Activated CD4-positive, alpha-beta T cell treated with anti-CD3 and anti-CD28 coated beads for 36 hours (primary cell): ENCODE measurements around the gene ZNF814. TPM values are rescaled to one million over a fixed set of nuclear protein-coding genes. Genes with fewer than 3 reads are reported as not detected.
"Not testable (repeated sequence)": the region's sequence is repeated elsewhere in the genome, so short reads cannot be mapped to it uniquely, and the experiment has no call there.

Experiments used
- ATAC-seq: fragments of 200-7000 bp; cut with Tn5 transposase; one replicate; pipeline ENCODE4 v1.10.0; 2021; ENCODE audit warnings: mild to moderate bottlenecking, moderate library complexity
- CTCF ChIA-PET: fragments of 350-600 bp; sonication (Branson Sonifier 250); formaldehyde crosslinking; loops from one replicate; lab custom pipeline; 2021; ENCODE audit warnings: antibody characterized with exemption; lab: Charles Lee
- POLR2A ChIA-PET: fragments of 350-600 bp; sonication (Branson Sonifier 250); formaldehyde crosslinking; loops from one replicate; lab custom pipeline; 2021; ENCODE audit warnings: antibody characterized with exemption, inconsistent platforms; lab: Charles Lee
- DNase-seq: peaks from one replicate; pipeline ENCODE4 v3.0.0-alpha.2; 2020
- H3K27ac Mint-ChIP-seq: one replicate; pipeline ENCODE4 v1.8.0; 2021; ENCODE audit warnings: mixed read lengths
- H3K27me3 Mint-ChIP-seq: one replicate; pipeline ENCODE4 v1.8.0; 2021; ENCODE audit warnings: mixed read lengths
- H3K36me3 Mint-ChIP-seq: one replicate; pipeline ENCODE4 v1.8.0; 2021; ENCODE audit warnings: low read depth, mixed read lengths
- H3K4me1 Mint-ChIP-seq: one replicate; pipeline ENCODE4 v1.8.0; 2021; ENCODE audit warnings: mixed read lengths
- H3K4me3 Mint-ChIP-seq: one replicate; pipeline ENCODE4 v1.8.0; 2021; ENCODE audit warnings: mild to moderate bottlenecking, moderate library complexity, mixed read lengths
- H3K9me3 Mint-ChIP-seq: one replicate; pipeline ENCODE4 v1.8.0; 2021; ENCODE audit warnings: low read depth, mixed read lengths
- intact Hi-C, 2 experiments: fragments of 100-400 bp; cut with DNase I in 1 of 2; cut with micrococcal nuclease in 1 of 2; formaldehyde crosslinking; loops; one replicate each; pipeline versions ENCODE4 v1.14.2 to v1.15.1; 2022 to 2024; cut with DNase I, micrococcal nuclease
- total RNA-seq, 2 experiments: library from RNA; stranded (reverse); gene quantifications; one replicate each; pipeline ENCODE4 v1.2.3, GENCODE V29; 2021

Gene ZNF814
- 10 to 100 TPM; 24.1 to 24.5 TPM for total RNA-seq

DNA sequence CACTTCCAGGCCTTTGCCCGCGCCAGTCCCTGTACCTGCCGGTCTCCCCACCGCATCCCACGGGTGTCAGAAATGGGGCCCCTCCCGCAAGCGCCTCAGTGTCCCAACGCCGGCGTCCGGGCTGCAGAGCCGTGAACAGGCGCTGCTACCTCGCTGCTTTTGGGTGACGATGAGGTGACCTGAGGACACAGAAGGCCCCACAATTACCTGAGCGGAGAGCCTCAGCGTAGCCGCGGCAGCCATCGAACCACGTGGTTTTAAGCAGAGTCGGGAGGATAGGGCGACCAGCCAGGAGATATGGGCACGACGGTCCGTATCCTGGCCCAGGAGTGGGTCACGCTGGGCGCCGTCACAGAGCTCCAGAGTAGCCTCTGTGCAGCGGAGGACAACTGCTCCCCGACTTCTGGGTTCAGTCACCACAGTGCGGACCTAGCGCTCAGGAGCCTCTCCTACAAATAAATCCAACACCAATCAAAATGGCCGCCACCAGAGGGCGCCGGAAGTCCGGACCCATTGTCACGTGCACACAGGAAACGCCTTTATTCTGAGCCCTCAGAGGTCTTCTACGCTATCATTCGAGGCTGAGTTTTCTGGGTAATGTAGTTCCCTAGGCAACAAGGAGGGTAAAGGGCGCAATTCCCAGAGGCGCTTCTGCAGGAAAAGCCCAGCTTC lies at the start of gene ZNF814:
ZNF814 (minus strand) TSS at position 478 of the 672 bp plus-strand sequence; CDS start at position 243, 235 bp downstream.
- DNase-seq (peak; percentile 91), ATAC-seq (peak; percentile 94)
- ChIA-PET CTCF (no interaction called here), POLR2A (interaction anchor here (0.6 to 0.7 kb wide), 2 partner anchors 69 to 1542 kb away, joined by 3 to 9 read pairs; no protein-coding TSS in a partner anchor)
- intact Hi-C loops: loop anchor here (1.0 to 10.0 kb wide), 5 partner anchors 36 to 274 kb away; partner anchors contain the start of genes ZNF134 (in 1 of the 2), ZNF256 (in 1 of the 2), ZNF329 (in 1 of the 2) and ZSCAN18 (in 1 of the 2)
- Mint-ChIP-seq H3K27ac (peak within 1 kb of the TSS; percentile 92), H3K27me3 (no peaks in the 10 kb centered on the region), H3K4me1 (peaks cover 23% of the 10 kb centered on the region), H3K9me3 (peaks cover 22% of the 10 kb centered on the region), H3K36me3 (peaks cover 64% of the 10 kb centered on the region), H3K4me3 (peak within 1 kb of the TSS; percentile 96)

DNA sequence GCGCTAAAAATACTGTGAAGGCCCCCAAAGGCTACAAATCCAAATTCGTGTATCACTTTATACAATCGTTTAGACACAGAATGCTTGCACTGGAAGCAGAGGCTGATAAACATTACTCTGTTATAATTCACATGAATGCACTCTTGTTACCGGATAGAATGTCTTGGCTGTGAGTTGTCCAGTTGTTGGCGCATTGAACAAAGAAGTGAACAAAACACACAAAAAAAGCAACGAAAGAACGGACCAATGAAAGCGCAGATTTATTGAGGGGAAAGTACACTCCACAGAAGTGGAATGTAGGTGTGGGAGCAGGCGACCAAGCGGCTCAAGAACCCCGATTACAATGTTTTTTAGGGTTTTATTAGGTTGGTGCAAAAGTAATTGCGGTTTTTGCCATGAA lies 46.9 kb upstream of the ZNF814 start:
- CTCF ChIA-PET: interaction anchor here (0.6 to 1.2 kb wide), 2 partner anchors 12 to 661 kb away, joined by 3 to 4 read pairs; partner anchors contain the start of gene ZNF256

DNA sequence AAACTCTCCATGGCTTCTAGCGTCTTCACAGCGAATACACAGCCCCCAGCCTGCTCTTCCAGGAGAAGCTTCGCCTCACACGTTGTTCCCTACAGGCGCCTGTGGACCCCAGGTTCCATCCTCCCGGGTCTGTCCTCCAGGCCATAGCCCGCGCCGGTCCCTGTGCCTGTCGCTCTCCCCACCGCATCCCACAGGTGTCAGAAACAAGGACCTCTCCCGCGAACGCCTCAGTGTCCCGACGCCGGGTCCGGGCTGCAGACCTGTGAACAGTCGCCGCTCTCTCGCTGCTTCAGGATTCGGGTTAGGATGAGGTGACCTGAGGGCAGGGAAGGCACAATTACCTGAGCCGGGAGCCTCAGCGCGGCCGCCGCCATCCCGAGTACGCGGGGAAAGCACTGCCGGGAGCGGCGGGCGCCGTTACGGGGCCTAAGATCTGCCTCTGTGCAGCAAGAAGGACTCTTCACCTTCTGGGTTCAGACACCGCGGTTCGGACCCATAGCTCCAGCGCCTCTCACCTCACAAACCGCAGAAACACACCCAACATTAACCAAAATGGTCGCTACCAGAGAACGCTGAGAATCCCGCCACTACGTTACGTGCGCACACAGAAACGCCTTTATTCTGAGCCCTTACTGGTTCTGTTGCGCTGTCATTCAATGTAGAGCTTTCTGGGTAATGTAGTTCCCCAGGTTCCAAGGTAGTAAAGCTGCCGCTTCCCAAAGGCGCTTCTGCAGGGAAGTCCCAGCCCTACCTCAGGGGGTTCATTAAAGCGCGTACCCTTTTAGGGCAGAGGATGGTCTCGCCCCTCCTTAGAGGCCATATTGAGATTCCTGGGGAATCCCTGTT lies 46.2 kb upstream of the ZNF814 start, which contains the start of gene ZNF418:
ZNF418 (minus strand) TSS at position 583 of the 846 bp plus-strand sequence. CDS start 1,580 bp downstream, outside the sequence.
- H3K36me3 Mint-ChIP-seq: peaks cover 79% of the 10 kb centered on the region
- H3K27ac Mint-ChIP-seq: peak within 1 kb of the TSS; percentile 90
- H3K9me3 Mint-ChIP-seq: peaks cover 48% of the 10 kb centered on the region
- DNase-seq (peak; percentile 72), ATAC-seq (peak; percentile 99)
- no peaks in the 10 kb centered on the region for H3K27me3 Mint-ChIP-seq
- intact Hi-C loops: loop anchor here in 1 of 2 experiments (1.0 kb wide), 3 partner anchors 12 to 524 kb away; partner anchors contain the start of genes ZNF17, ZNF256 and ZNF419
- POLR2A ChIA-PET: no interaction called here
- peak within 1 kb of the TSS; percentile 83 for H3K4me3 Mint-ChIP-seq
- CTCF ChIA-PET: interaction anchor here (0.6 to 1.2 kb wide), 3 partner anchors 12 to 660 kb away, joined by 3 to 6 read pairs (median 4); partner anchors contain the start of gene ZNF256
- peaks cover 9% of the 10 kb centered on the region for H3K4me1 Mint-ChIP-seq

More for the DNA sequence above, 46.9 kb upstream of the ZNF814 start:
- Mint-ChIP-seq H3K36me3 (peaks cover 76% of the 10 kb centered on the region), H3K4me3 (peak overlapping the region; percentile 83), H3K27me3 (no peaks in the 10 kb centered on the region), H3K9me3 (peaks cover 46% of the 10 kb centered on the region), H3K4me1 (peaks cover 9% of the 10 kb centered on the region), H3K27ac (no peak overlapping the region)
- intact Hi-C loops: loop anchor here in 1 of 2 experiments (1.0 kb wide), 3 partner anchors 12 to 524 kb away; partner anchors contain the start of genes ZNF17, ZNF256 and ZNF419
- POLR2A ChIA-PET: no interaction called here
- DNase-seq (no peak), ATAC-seq (no peak)

DNA sequence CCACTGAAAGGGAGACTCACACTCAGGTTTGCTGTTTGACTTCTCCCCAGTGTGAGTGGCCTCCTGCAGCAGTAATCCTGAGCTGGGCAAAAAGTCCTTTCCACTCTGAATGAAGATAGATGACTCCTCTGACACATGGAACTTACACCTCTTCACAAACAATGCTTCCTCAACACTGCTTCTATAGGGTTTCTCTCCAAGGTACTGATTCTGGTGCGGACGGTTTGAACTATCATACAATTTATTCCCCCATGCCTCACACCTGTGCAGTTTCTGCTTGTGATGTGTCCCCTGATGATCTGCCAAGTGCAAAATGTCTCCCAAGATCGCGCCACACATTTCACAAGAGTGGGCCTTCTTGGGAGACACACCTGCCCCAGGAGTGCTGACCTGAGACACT lies 38.8 kb upstream of the ZNF814 start:
- no peak for DNase-seq
- no peaks in the 10 kb centered on the region for H3K27me3 Mint-ChIP-seq
- no peak overlapping the region for H3K27ac Mint-ChIP-seq
- H3K4me1 Mint-ChIP-seq: no peaks in the 10 kb centered on the region
- ChIA-PET CTCF (no interaction called here), POLR2A (no interaction called here)
- intact Hi-C loops: no loop called here
- ATAC-seq: no peak
- H3K9me3 Mint-ChIP-seq: peaks cover 44% of the 10 kb centered on the region
- H3K4me3 Mint-ChIP-seq: no peak overlapping the region
- peaks cover 57% of the 10 kb centered on the region for H3K36me3 Mint-ChIP-seq

DNA sequence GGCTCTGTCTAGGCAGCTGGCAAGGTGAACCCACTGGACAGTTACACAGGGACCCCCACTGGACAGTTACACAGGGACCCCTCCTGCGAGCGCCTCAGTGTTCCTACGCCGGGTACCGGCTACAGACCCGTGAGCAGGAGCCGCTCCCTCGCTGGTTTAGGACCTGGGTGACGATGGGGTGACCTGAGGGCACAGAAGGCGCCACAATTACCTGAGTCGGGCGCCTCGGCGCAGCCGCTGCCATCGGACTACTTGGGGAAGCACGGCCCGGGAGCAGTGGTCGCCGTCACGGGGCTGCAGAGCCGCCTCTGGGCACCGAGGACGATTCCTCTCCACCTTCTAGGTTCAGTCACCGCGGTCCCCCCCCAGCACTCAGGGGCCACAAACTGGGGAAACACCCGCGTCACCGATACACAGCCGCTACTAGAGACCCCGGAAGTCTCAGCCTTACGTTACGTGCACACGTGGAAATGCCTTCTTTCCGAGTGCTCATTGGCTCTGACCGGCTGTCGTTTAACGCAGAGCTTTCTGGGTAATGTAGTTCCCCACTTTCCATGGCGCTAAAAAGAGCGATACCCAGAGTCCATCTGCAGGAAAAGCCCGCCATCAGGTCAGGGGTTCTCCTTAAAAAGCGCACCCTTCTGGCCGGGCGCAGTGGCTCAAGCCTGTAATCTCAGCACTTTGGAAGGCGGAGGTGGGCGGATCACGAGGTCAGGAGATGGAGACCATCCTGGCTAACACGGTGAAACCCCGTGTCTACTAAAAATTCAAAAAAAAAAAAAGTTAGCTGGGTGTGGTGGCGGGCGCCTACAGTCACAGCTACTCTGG lies 27.5 kb upstream of the ZNF814 start, which contains the start of gene ZNF417:
ZNF417 (minus strand) TSS at position 425 of the 828 bp plus-strand sequence; CDS start at position 244, 181 bp downstream.
- DNase-seq (peak; percentile 88), ATAC-seq (peak; percentile 99)
- H3K4me1 Mint-ChIP-seq: peaks cover 27% of the 10 kb centered on the region
- intact Hi-C loops: loop anchor here (1.0 to 2.0 kb wide), 18 partner anchors 31 to 565 kb away; partner anchors contain the start of genes ZNF17 (in 2 of the 2), ZNF256 (in 2 of the 2), TRAPPC2B (in 1 of the 2) and ZNF274 (in 1 of the 2)
- POLR2A ChIA-PET: interaction anchor here (0.6 to 1.1 kb wide), 5 partner anchors 20 to 1568 kb away, joined by 3 to 6 read pairs (median 3); partner anchors contain the start of gene ZNF776
- H3K36me3 Mint-ChIP-seq: peaks cover 67% of the 10 kb centered on the region
- H3K9me3 Mint-ChIP-seq: peaks cover 35% of the 10 kb centered on the region
- CTCF ChIA-PET: interaction anchor here (0.7 kb wide), 2 partner anchors 18 to 25 kb away, joined by 3 to 6 read pairs; no protein-coding TSS in a partner anchor
- H3K27ac Mint-ChIP-seq: peak within 1 kb of the TSS; percentile 96
- H3K27me3 Mint-ChIP-seq: not testable (repeated sequence)
- peak within 1 kb of the TSS; percentile 91 for H3K4me3 Mint-ChIP-seq

DNA sequence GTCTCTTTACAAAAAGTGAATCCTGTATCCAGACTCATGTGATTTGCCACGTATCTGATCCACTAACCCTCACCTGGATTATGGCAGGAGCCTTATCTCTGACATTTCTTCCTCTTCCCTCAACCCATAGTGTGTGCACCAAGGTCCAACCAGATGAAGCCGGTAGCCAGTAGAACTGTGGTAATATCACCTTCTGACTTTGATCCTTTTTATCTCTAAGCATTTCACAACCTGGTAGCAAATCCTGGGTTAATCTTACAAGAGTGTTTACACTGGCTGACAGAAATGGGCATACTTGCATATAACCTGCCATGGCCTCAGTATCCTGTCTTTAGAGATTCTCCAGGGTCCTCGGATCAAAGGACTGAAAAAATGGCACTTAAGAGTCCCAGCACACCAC lies 25.7 kb upstream of the ZNF814 start:
- no peak for DNase-seq
- Mint-ChIP-seq H3K27ac (no peak overlapping the region), H3K4me1 (peaks cover 27% of the 10 kb centered on the region), H3K4me3 (no peak overlapping the region), H3K9me3 (peaks cover 38% of the 10 kb centered on the region), H3K27me3 (no peaks in the 10 kb centered on the region), H3K36me3 (peaks cover 70% of the 10 kb centered on the region)
- ATAC-seq: no peak
- CTCF ChIA-PET: no interaction called here
- intact Hi-C loops: no loop called here
- POLR2A ChIA-PET: no interaction called here

DNA sequence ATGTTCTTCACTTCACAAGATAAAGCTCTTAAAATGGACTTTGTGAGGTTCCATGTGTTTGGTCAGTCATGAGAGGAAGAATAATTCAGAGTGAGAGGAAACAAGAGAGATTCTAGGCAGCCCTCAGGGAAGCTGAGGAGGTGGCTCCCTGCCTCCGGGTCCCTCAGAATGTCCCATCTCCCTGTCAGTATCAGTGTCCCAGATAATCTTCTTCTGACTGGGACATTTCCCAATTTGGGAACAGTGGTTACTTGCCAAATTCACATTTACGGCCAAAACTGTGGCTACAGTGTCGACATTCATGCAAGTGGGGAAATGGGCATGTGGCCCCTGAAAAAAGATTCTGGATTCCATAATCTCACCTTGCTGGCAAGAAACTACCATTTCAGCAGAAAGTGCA lies 18.6 kb upstream of the ZNF814 start:
- POLR2A ChIA-PET: no interaction called here

DNA sequence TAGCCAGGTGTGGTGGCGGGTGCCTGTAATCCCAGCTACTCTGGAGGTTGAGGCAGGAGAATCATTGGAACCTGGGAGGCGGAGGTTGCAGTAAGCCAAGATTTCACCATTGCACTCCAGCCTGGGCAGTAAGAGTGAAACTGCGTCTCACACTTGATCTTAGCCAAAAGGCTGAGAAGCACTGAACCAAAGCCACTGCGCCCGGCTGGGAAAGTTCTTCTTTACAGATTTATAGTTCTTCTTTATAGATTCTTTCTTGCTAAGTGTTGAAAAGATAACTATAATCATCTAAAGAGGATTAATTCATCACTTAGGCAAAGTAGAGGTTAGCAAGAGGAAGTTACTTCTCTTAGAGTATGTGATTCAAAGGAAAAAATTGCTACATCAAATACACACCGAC lies 16.4 kb upstream of the ZNF814 start:
- DNase-seq: no peak
- Mint-ChIP-seq H3K36me3 (peaks cover 44% of the 10 kb centered on the region), H3K27me3 (no peaks in the 10 kb centered on the region), H3K4me1 (peaks cover 13% of the 10 kb centered on the region), H3K27ac (no peak overlapping the region), H3K4me3 (no peak overlapping the region), H3K9me3 (peaks cover 16% of the 10 kb centered on the region)
- ATAC-seq: no peak
- intact Hi-C loops: no loop called here
- POLR2A ChIA-PET: no interaction called here
- CTCF ChIA-PET: no interaction called here

More for the DNA sequence above, 18.6 kb upstream of the ZNF814 start:
- ATAC-seq (no peak), DNase-seq (no peak)
- CTCF ChIA-PET: interaction anchor here (0.8 kb wide), 1 partner anchor 11 kb away, joined by 4 read pairs; no protein-coding TSS in a partner anchor
- Mint-ChIP-seq H3K27ac (no peak overlapping the region), H3K36me3 (peaks cover 64% of the 10 kb centered on the region), H3K9me3 (peaks cover 27% of the 10 kb centered on the region), H3K27me3 (no peaks in the 10 kb centered on the region), H3K4me3 (no peak overlapping the region), H3K4me1 (peaks cover 13% of the 10 kb centered on the region)
- intact Hi-C loops: no loop called here

DNA sequence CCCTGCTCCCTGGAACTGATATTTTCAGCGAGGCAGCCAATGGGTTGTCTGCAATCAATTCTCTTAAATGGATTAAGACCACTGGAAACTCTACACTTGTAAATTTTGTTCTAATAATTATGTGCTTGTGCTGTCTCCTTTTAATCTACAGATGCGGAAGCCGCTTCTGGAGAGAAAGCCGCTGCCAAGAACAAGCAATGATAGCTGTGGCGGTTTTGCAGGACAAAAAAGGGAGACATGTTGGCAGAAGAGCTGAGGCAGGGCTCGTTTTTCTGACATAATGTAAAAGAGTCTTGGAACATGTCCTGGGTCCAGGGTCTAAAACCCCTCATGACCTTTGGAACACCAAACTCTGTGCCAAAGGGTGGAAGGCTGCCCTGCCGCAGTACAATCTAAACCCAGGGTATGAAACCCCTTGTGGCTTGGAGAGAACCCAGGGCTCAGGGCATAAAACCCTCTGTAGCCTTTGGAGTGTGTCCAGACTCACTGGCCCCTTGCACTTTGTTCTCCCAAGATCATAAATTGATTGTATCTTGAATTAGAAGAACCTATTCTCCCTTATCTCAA lies 14.9 kb upstream of the ZNF814 start:
- ChIA-PET POLR2A (no interaction called here), CTCF (interaction anchor here (1.4 kb wide), 1 partner anchor 13 kb away, joined by 3 read pairs; no protein-coding TSS in a partner anchor)
- Mint-ChIP-seq H3K36me3 (peaks cover 33% of the 10 kb centered on the region), H3K9me3 (peaks cover 15% of the 10 kb centered on the region), H3K27me3 (no peaks in the 10 kb centered on the region), H3K27ac (peak overlapping the region; percentile 74), H3K4me1 (peaks cover 14% of the 10 kb centered on the region), H3K4me3 (no peak overlapping the region)
- intact Hi-C loops: loop anchor here (1.0 to 5.0 kb wide), 3 partner anchors 56 to 801 kb away; no protein-coding TSS in a partner anchor
- ATAC-seq (no peak), DNase-seq (no peak)

DNA sequence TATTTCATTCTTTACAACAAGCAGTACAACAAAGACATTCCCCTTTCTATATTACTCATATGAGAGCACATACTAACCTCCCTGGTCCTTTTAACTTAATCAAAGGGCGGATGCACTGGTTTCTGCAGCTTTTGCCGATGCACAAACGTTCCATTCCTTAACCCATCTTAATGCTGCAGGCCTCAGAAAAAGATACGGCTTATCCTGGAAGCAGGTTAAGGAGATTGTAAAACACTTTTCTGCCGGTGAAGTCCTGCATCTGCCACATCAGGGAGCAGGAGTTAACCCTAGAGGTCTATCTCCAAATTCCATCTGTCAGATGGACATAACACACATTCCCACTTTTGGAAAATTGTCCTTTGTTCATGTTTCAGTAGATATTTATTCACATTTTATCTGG lies 11.5 kb upstream of the ZNF814 start:
- Mint-ChIP-seq H3K36me3 (peaks cover 8% of the 10 kb centered on the region), H3K4me1 (peaks cover 12% of the 10 kb centered on the region), H3K27ac (no peak overlapping the region), H3K27me3 (no peaks in the 10 kb centered on the region), H3K9me3 (peaks cover 5% of the 10 kb centered on the region), H3K4me3 (no peak overlapping the region)
- intact Hi-C loops: loop anchor here in 1 of 2 experiments (5.0 kb wide), 1 partner anchor 798 kb away; no protein-coding TSS in a partner anchor
- CTCF ChIA-PET: no interaction called here
- no peak for ATAC-seq
- DNase-seq: no peak
- POLR2A ChIA-PET: no interaction called here
